Renal cortex interstitium (tissue), 11 donors: ENCODE measurements around the gene LHX4. TPM values are rescaled to one million over a fixed set of nuclear protein-coding genes. Genes with fewer than 3 reads are reported as not detected.
A peak's percentile ranks its signal among the peaks of the same experiment; 100 is the strongest.

Source experiments
- DNase-seq, 11 donors: peaks; one replicate each; pipeline ENCODE4 v3.0.0-alpha.2; 2013; ENCODE audit warnings: low read depth in 9 of 11, low spot score in 4 of 11; ENCODE audit errors: extremely low read depth in 1 of 11
- polyA plus RNA-seq, 3 donors: library from polyadenylated mRNA; unstranded; fragments of 120-200 nt; gene quantifications; one replicate each; pipeline ENCODE4 v1.2.1, GENCODE V29; 2013; ENCODE audit not compliant: insufficient read length in 3 of 3

LHX4 gene
- polyA plus RNA-seq, 3 donors: 2.1 to 4.6 (median 2.2) TPM

GRCh38 chr1:180264595-180264994 lies 34.5 kb downstream of the LHX4 start:
- no peak for DNase-seq

GRCh38 chr1:180265201-180265600 lies 35.1 kb downstream of the LHX4 start:
- DNase-seq: no peak

GRCh38 chr1:180265871-180266270 lies 35.8 kb downstream of the LHX4 start:
- no peak for DNase-seq

GRCh38 chr1:180266275-180267210 lies 36.5 kb downstream of the LHX4 start:
- DNase-seq: no peak

GRCh38 chr1:180267211-180267561 lies 37.1 kb downstream of the LHX4 start:
- no peak for DNase-seq

- no peak for DNase-seq
These were observed 37.9 kb downstream of the LHX4 start for GRCh38 chr1:180267761-180268555.

- DNase-seq: no peak
These were observed 38.6 kb downstream of the LHX4 start for GRCh38 chr1:180268556-180269075.

- DNase-seq: no peak
These were observed 39.8 kb downstream of the LHX4 start for GRCh38 chr1:180269645-180270529.

- no peak for DNase-seq
These were observed 40.6 kb downstream of the LHX4 start for GRCh38 chr1:180270530-180271271.

GRCh38 chr1:180271272-180272255 lies 41.5 kb downstream of the LHX4 start:
- peak in 1 of 11 donors; percentile 32 for DNase-seq

- DNase-seq: no peak
These were observed 42.3 kb downstream of the LHX4 start for GRCh38 chr1:180272395-180272794.

GRCh38 chr1:180273066-180273465 lies 43.0 kb downstream of the LHX4 start:
- DNase-seq: no peak

GRCh38 chr1:180274221-180274620 lies 44.2 kb downstream of the LHX4 start:
- no peak for DNase-seq

- no peak for DNase-seq
These were observed 45.7 kb downstream of the LHX4 start for GRCh38 chr1:180275726-180276125.

- DNase-seq: no peak
These were observed 47.6 kb downstream of the LHX4 start for GRCh38 chr1:180277476-180278193.

GRCh38 chr1:180278194-180278515 lies 48.1 kb downstream of the LHX4 start:
- no peak for DNase-seq
